COLO668 (cell line): ENCODE data around the gene CAPN2.
"Not testable (repeated sequence)": the region's sequence is repeated elsewhere in the genome, so short reads cannot be mapped to it uniquely, and the experiment has no call there.

Experiments
- DNase-seq: peaks from one replicate; lab custom pipeline; 2025; ENCODE audit not compliant: unreplicated experiment; lab: John Stamatoyannopoulos, UW

Gene CAPN2

GRCh38 chr1:223738465-223739365 lies 26.4 kb downstream of the CAPN2 start:
- DNase-seq: peak; percentile 21

- no peak for DNase-seq
Observed at GRCh38 chr1:223739366-223740037, 27.2 kb downstream of the CAPN2 start.

- DNase-seq: not testable (repeated sequence)
Observed at GRCh38 chr1:223740038-223740736, 27.8 kb downstream of the CAPN2 start.

GRCh38 chr1:223741861-223742260 lies 29.5 kb downstream of the CAPN2 start:
- no peak for DNase-seq

- DNase-seq: peak; percentile 41
Observed at GRCh38 chr1:223742856-223743517, 30.6 kb downstream of the CAPN2 start.

- DNase-seq: no peak
Observed at GRCh38 chr1:223745731-223746130, 33.4 kb downstream of the CAPN2 start.

- DNase-seq: no peak
Observed at GRCh38 chr1:223747838-223748335, 35.5 kb downstream of the CAPN2 start.

- no peak for DNase-seq
Observed at GRCh38 chr1:223748405-223748772, 36.0 kb downstream of the CAPN2 start.

- peak; percentile 29 for DNase-seq
Observed at GRCh38 chr1:223748773-223749733, 36.7 kb downstream of the CAPN2 start.

GRCh38 chr1:223750730-223751570 lies 38.6 kb downstream of the CAPN2 start:
- DNase-seq: no peak

GRCh38 chr1:223751696-223752095 lies 39.4 kb downstream of the CAPN2 start:
- no peak for DNase-seq

- no peak for DNase-seq
Observed at GRCh38 chr1:223752721-223753515, 40.6 kb downstream of the CAPN2 start.

GRCh38 chr1:223754681-223755431 lies 42.5 kb downstream of the CAPN2 start:
- DNase-seq: no peak

GRCh38 chr1:223755432-223755792 lies 43.1 kb downstream of the CAPN2 start:
- DNase-seq: no peak

- DNase-seq: no peak
Observed at GRCh38 chr1:223755992-223756775, 43.8 kb downstream of the CAPN2 start.

GRCh38 chr1:223756806-223757700 lies 44.7 kb downstream of the CAPN2 start:
- no peak for DNase-seq
